Spleen (tissue), 7 donors: ENCODE measurements around the gene MICU1.

Experiments
- CTCF ChIP-seq, 11 experiments: fragments of 200-600 bp in 7 of 11; fragments of 450-650 bp in 4 of 11; sonication (generic) in 4 of 11; IDR thresholded peaks in 8 of 11; conservative IDR thresholded peaks in 3 of 11; 1 replicate in 7 of 11; 2 replicates in 4 of 11; pipeline versions ENCODE4 v1.4.0 to v1.8.0; 2016 to 2021; ENCODE audit warnings: antibody characterized with exemption in 11 of 11, inconsistent platforms in 4 of 11, mild to moderate bottlenecking in 1 of 11
- POLR2A ChIP-seq, 3 donors: fragments of 450-650 bp; IDR thresholded peaks; one replicate each; pipeline ENCODE4 v1.5.1; 2017; ENCODE audit warnings: antibody characterized with exemption in 3 of 3, mild to moderate bottlenecking in 1 of 3
- POLR2AphosphoS5 ChIP-seq, 3 donors: sonication (generic); formaldehyde crosslinking; IDR thresholded peaks; one replicate each; pipeline ENCODE4 v1.5.1; 2017; ENCODE audit warnings: antibody characterized with exemption in 3 of 3
- donor health status: DM: no; HTN: no; CAD: no; lungs with moderate emphysema.
- donor health status: DM: no; HTN: no; CAD: no.
- donor health status: DM: no; HTN: no; CAD: no.

- TF ChIP-seq CTCF (IDR thresholded peaks at IDR 0.05 in 8 of 11, conservative IDR thresholded peaks at IDR 0.05 in 3 of 11) (no peak), POLR2AphosphoS5 (IDR thresholded peaks at IDR 0.05) (no peak), POLR2A (IDR thresholded peaks at IDR 0.05) (no peak)
These were observed 73.0 kb downstream of the MICU1 start for GRCh38 chr10:72552857-72553256.
